Stimulated activated CD8-positive, alpha-beta memory T cell treated with anti-CD3 and anti-CD28 coated beads, Interleukin-15, amount 100 ng/mL, for 24 hours (primary cell): ENCODE measurements around the gene TTC33.

Experiments
- DNase-seq: peaks from one replicate; pipeline ENCODE4 v3.0.0-alpha.2; 2020; ENCODE audit warnings: low read depth

Gene TTC33

GRCh38 chr5:40480392-40480791 is 275.4 kb downstream of the TTC33 start:
- no peak for DNase-seq

- no peak for DNase-seq
Observed at GRCh38 chr5:40479939-40480338, 275.8 kb downstream of the TTC33 start.

DNA sequence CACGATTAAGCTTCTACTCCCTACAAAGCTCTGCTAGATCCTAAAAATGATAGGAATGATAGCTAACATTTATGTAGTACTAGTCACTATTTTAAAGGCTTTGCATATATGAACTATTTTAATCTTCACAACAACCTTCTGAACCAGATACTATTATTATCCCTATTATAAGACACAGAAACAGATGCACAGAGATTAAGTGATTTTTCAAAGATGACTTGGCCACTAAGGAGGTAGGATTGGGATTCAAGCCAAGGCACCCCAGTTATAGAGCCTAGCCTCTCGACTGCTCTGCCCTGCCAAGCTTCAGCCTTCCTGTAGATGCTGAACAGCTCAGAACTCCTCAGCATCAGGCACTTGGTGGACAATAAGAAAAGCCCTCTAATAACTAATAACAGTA is 277.0 kb downstream of the TTC33 start:
- DNase-seq, result no peak

- no peak for DNase-seq
Observed at GRCh38 chr5:40477856-40478546, 277.8 kb downstream of the TTC33 start.

GRCh38 chr5:40475561-40475960 is 280.2 kb downstream of the TTC33 start:
- DNase-seq, result no peak

DNA sequence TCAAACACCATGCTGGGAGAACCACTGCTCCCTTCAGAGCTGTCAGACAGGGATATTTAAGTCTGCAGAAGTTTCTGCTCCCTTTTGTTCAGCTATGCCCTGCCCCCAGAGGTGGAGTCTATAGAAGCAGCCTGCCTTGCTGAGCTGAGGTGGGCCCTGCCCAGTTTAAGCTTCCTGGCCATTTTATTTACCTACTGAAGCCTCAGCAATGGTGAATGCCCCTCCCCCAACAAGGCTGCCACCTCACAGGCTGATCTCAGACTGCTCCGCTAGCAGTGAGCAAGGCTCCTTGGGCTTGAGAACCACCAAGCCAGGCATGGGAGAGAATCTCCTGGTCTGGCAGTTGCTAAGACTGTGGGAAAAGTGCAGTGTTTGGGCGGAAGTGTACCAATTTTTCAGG is 281.5 kb downstream of the TTC33 start:
- no peak for DNase-seq

- DNase-seq, result no peak
Observed at GRCh38 chr5:40465416-40465815, 290.3 kb downstream of the TTC33 start.

GRCh38 chr5:40464511-40464910 is 291.2 kb downstream of the TTC33 start:
- DNase-seq, result no peak
